Astrocyte (in vitro differentiated cells and primary cell): ENCODE measurements around the gene GTPBP2.

Experiments used
- EZH2 ChIP-seq: IDR thresholded peaks from 2 replicates; pipeline ENCODE4 v1.6.1; 2012; ENCODE audit warnings: mild to moderate bottlenecking, low read length, inconsistent platforms; ENCODE audit not compliant: insufficient read depth
- TF ChIP-seq, protein P1 (sequence below): IDR thresholded peaks from 2 replicates; pipeline ENCODE4 v1.5.1; 2011; ENCODE audit warnings: low read depth, mild to moderate bottlenecking, inconsistent platforms, low read length, moderate library complexity; ENCODE audit not compliant: insufficient read depth

GRCh38 chr6:43671801-43672690, 43.0 kb upstream of the GTPBP2 start:
- TF ChIP-seq, protein P1, sequence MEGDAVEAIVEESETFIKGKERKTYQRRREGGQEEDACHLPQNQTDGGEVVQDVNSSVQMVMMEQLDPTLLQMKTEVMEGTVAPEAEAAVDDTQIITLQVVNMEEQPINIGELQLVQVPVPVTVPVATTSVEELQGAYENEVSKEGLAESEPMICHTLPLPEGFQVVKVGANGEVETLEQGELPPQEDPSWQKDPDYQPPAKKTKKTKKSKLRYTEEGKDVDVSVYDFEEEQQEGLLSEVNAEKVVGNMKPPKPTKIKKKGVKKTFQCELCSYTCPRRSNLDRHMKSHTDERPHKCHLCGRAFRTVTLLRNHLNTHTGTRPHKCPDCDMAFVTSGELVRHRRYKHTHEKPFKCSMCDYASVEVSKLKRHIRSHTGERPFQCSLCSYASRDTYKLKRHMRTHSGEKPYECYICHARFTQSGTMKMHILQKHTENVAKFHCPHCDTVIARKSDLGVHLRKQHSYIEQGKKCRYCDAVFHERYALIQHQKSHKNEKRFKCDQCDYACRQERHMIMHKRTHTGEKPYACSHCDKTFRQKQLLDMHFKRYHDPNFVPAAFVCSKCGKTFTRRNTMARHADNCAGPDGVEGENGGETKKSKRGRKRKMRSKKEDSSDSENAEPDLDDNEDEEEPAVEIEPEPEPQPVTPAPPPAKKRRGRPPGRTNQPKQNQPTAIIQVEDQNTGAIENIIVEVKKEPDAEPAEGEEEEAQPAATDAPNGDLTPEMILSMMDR, result no peak
- TF ChIP-seq EZH2, result no peak
